ENCODE measurements around the gene NKX1-1. TPM values are rescaled to one million over a fixed set of nuclear protein-coding genes. Genes with fewer than 3 reads are reported as not detected.
"Not testable (repeated sequence)": the region's sequence is repeated elsewhere in the genome, so short reads cannot be mapped to it uniquely, and the experiment has no call there.

NKX1-1 gene
- polyA plus RNA-seq (2012; ENCODE audit: insufficient read depth, insufficient read length): not detected

DNA sequence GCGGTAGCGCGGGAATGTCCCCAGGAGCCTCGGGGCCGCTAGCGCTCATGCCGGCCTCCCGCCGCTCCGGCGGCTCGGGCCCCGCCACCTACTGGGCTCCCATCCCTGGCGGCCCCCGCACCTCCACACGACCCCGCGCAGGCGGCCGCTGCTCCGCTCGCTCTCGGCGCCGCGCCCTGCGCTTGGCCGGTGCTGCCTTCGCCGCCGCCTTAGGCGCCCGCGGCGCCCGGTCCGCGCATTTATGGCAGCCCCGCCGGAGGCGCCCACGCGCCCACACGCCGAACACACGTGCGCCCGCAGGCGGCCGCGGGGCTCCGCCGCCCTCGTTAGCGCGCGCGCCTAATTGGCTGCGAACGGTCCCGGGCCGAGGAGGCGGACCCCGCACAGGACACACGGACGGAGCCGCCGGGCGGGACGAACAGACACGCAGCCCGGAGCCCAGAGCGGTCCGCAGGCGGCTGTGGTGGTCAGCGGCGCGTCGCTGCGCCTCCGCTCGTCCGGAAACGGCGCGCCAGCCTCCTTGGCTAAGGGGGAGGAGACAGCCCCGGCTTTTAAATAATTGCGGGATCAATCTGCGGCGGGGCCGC, at the start of gene NKX1-1:
TSS of gene NKX1-1 (minus strand) at position 49 of the 587 bp plus-strand sequence. CDS start at position 49, 0 bp downstream.
- H3K4me3 ChIP-seq (ENCODE audit: low read length): no peak within 1 kb of the TSS
- DNase-seq (ENCODE audit: low read depth, low spot score): no peak

DNA sequence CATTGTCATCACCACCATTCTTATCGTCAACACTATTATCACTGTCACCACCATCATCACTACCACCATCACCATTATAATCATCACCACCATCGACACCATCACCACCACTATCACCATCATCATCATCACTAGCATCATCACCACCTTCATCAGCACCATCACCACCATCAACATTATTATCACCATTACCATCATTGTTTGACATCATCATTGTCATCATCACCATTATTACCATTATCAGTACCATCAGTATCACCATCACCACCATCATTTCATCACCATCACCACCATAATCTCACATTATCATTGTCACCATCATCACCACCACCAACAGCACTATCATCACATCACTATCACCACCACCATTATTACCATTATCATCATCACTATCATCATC, 47.5 kb upstream of the NKX1-1 start:
- DNase-seq (ENCODE audit: low read depth, low spot score): no peak

GRCh38 chr4:1452431-1453051, 46.3 kb upstream of the NKX1-1 start:
- DNase-seq (ENCODE audit: low read depth, low spot score): no peak
- H3K4me3 ChIP-seq (ENCODE audit: low read length): no peak overlapping the region

More for the DNA sequence above, 47.5 kb upstream of the NKX1-1 start:
- H3K4me3 ChIP-seq (ENCODE audit: low read length): no peak overlapping the region

DNA sequence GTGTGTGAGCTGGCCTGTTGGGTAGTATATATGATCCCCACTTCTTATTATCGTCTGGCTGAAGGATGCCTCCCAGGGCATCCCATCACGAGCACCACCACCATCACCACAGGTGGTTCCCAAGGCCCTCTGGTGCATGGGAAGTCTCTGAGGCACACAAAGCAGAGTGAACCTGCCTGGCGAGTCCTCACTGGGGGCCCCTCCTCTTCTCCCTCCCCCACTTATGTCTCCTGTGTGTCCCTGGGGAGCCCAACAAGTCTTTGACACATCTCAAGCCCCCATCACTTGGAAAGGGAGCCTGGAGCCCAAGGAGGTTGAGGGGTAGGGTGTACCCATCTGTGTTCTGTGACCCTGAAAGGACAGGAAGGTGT, 45.5 kb upstream of the NKX1-1 start:
- H3K4me3 ChIP-seq (ENCODE audit: low read length): no peak overlapping the region
- DNase-seq (ENCODE audit: low read depth, low spot score): no peak

DNA sequence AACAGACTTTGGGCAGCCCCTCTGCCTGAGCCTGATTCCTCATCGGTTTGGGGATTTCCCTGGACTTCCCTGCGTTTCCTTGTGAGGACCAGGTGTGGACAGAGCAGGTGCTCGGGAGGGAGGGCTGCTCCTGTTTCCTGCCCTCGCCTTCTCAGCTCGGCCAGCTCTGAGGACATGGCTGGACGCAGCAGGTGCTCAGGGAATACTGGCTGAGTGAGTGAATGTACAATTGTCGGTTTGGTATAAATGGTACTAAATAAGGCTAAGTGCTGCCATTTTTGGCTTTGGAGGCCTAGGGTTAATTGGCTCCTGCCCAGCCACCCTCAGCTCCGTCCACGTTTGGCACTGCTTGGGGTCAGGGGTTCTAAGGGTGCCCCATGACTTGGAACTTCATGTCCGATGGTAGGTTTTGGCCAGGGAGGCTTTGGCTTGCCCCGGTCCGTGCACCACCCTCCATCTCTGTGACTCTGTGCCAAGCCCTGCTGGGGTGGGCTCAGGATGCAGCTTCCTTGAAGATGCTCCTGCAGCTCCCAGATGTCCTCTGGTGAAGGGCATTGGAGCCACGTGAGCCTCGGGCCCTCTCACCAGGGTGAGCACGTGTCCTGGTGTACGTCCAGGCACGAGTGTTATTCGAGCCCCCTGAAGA, 45.0 kb upstream of the NKX1-1 start:
- H3K4me3 ChIP-seq (ENCODE audit: low read length): no peak overlapping the region
- no peak for DNase-seq (ENCODE audit: low read depth, low spot score)

DNA sequence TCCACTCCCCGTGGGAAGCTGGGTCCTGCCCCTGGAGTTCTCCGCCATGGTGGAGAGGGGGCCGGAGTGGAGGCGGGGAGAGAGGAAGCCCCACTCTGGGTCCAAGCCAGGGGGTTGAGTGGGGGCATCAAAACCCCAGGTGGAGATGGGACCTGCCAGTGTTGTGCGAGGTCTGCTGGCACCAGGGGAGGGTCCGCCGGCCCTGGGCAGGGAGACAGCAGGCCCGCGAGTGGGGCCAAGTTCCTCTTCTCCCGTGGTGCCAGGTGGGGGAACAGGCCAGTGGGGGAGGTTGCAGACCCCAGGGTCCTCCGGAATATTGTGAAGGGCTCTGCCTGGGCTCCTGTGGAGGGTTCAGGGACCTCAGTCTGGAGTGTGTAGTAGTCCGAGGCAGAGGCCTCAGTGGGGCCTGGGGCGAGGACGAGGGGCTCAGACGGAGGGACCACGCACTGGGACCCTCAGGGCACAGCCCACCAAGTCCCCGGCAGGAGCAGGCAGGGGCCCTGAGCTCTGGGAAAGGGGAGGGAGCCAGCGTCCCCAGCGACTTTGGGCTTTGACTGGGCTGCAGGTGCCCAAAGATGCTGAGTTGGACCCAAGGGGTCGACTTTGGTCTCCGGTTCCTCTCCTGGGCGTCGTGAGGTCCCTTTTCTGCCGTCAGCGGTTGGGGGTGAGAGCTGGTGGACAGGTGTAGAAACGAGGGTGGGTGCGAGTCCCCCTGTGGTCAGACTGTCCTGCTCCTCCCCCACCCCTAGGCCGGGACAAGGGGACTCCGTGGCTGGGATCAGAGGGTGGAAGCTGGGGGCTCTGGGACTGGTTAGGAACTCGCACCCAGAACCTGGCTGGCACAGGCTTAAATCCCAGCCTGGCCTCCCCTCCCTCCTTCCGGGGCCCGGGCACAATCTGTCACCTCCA, 43.8 kb upstream of the NKX1-1 start:
- H3K4me3 ChIP-seq (ENCODE audit: low read length): no peak overlapping the region
- no peak for DNase-seq (ENCODE audit: low read depth, low spot score)

- no peak overlapping the region for H3K4me3 ChIP-seq (ENCODE audit: low read length)
- no peak for DNase-seq (ENCODE audit: low read depth, low spot score)
Observed at GRCh38 chr4:1449475-1449832, 43.2 kb upstream of the NKX1-1 start.

GRCh38 chr4:1448589-1449420, 42.6 kb upstream of the NKX1-1 start:
- H3K4me3 ChIP-seq (ENCODE audit: low read length): no peak overlapping the region
- no peak for DNase-seq (ENCODE audit: low read depth, low spot score)

DNA sequence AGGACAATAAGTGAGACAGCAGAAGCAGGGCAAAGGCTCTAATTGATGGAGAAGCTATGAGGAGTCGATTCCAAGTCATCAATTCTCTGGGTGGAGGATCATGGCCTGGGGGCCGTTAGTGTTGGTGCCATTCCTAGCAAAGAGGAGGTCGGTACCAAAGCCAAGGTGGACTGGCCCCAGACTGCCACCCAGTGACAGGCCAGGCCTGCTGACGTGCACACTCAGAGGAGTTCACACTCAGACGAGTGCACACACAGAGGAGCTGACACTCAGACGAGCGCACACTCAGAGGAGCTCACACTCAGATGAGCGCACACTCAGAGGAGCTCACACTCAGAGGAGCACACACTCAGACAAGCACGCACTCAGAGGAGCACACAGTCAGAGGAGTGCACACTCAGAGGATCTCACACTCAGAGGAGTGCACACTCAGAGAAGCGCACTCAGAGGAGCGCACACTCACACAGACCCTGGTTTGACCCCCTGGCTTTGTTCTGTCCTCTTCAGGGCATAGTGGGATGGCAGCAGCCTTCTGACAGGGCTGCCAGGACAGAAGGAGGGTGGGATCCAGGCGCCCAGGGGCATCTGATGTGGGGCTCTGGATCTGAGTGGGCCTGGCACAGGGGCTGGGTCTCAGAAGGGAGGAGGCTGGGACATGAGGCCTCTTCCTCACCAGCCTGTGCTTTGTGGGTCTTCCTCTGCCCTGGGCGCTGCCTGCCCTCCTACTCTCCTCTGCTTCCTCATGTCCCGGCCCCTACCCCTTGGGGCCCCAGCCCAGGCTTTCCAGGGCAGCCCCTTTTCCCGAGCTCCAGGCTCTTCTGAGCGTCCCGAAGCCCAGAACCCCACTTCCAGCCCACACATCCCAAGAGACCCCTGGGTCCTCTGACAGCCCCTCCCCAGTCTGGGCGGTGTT, 41.7 kb upstream of the NKX1-1 start:
- H3K4me3 ChIP-seq (ENCODE audit: low read length): no peak overlapping the region
- DNase-seq (ENCODE audit: low read depth, low spot score): no peak

DNA sequence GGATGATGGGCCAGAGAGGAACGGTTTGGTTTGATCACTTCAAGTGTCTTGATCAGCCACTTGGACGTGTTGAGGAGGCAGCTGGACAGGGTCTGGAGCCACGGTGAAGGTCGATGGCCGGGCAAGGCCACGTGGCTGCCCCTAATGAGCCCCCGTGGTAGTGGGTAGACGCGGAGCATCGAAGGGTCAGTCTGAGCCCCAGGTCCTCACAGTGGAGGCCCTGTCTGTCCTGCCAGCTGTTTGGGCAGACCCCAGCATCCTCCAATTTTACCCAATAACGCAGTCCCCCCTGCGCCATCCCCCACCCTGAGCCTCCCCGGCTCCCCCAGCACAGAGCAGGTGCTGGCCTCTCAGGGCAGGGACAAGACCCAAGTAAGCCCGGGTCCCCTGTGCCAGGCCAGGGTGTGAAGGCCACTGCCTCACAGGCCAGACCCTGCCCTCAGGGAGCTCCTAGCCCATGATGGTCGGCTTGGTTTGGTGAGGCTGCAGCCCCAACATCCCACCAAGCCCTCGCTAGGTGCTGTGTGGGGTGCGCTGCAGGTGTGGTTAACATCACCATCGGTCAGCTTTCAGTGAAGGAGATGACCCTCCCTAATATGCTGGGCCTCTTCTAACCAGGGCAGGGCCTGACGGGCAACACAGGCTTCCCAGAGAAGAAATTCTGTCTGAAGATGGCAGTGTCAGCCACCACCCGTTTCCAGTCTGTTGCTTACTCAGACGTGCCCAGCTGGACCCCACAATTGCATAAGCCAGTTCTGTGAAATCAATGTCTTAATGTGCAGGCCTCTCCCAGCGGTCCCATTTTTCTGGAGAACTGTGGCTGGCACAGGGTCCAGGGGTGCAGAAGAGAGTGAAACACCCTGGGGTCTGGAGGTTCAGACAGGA, 40.5 kb upstream of the NKX1-1 start:
- no peak for DNase-seq (ENCODE audit: low read depth, low spot score)
- no peak overlapping the region for H3K4me3 ChIP-seq (ENCODE audit: low read length)

GRCh38 chr4:1445716-1446445, 39.6 kb upstream of the NKX1-1 start:
- DNase-seq (ENCODE audit: low read depth, low spot score): no peak
- H3K4me3 ChIP-seq (ENCODE audit: low read length): no peak overlapping the region

DNA sequence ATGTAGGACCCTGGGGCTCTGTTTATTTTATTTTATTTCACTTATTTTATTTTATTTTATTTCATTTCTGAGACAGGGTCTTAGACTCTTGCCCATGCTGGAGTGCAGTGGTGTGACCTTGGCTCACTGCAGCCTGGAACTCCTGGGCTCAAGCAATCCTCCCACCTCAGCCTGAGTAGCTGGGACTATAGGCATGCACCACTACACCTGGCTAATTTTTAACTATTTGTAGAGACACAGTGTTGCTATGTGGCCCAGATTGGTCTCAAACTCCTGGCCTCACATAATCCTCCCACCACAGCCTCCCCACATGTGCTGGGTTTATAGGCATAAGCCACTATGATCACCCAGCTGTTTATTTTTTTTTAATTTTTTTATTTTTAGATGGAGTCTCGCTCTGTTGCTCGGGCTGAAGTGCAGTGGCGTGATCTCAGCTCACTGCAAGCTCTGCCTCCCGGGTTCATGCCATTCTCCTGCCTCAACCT, 37.5 kb upstream of the NKX1-1 start:
- not testable (repeated sequence) for DNase-seq (ENCODE audit: low read depth, low spot score); H3K4me3 ChIP-seq (ENCODE audit: low read length)

DNA sequence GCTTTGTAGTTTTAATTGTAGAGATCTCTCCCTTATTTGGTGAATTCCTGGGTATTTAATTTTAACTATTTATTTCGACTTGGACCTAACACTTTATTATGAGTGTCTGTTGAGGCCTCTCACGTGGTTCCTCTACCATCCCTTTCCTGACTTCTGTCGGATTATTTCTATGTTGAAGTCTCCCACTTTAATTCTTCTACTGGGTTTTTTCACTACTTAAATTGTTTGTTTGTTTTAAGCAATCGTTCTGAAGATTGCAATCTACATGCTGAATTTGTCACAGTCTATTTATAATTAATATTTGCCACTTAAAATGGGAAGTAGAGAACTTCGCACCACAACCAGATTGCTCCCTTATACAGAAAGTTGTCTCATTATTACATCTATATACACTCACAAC, 20.8 kb upstream of the NKX1-1 start:
- DNase-seq (ENCODE audit: low read depth, low spot score): no peak
- no peak overlapping the region for H3K4me3 ChIP-seq (ENCODE audit: low read length)

- no peak overlapping the region for H3K4me3 ChIP-seq (ENCODE audit: low read length)
- DNase-seq (ENCODE audit: low read depth, low spot score): no peak
Observed at GRCh38 chr4:1421657-1422056, 15.4 kb upstream of the NKX1-1 start.

GRCh38 chr4:1419708-1420107, 13.5 kb upstream of the NKX1-1 start:
- H3K4me3 ChIP-seq (ENCODE audit: low read length): no peak overlapping the region
- DNase-seq (ENCODE audit: low read depth, low spot score): no peak

Measured in Jurkat, Clone E6-1 (cell line).